K562 (cell line): Measurements from ENCODE around the gene R3HDM2. TPM values are rescaled to one million over a fixed set of nuclear protein-coding genes. Genes with fewer than 3 reads are reported as not detected.

Source experiments
- ATAC-seq: fragments of 200-7000 bp; cut with Tn5 transposase; 3 replicates; pipeline ENCODE4 v1.9.1; 2020; ENCODE audit warnings: moderate library complexity
- BruUV-seq: library from RNA; stranded (reverse); fragments of 400-500 nt; replicated peaks from 2 replicates; lab custom pipeline; 2021; lab: Mats Ljungman, UMichigan
- CTCF ChIA-PET: fragments of 300-600 bp; formaldehyde crosslinking; extraction: SDS; loops from one replicate; lab custom pipeline; 2021; ENCODE audit warnings: low intra/inter-chr PET ratio; lab: Yijun Ruan, JAX
- POLR2A ChIA-PET: fragments of 300-600, 350-650 bp; sonication (Branson Sonifier 250); formaldehyde crosslinking; extraction: SDS; loops from one replicate; lab custom pipeline; 2021; ENCODE audit warnings: antibody characterized with exemption, inconsistent platforms; lab: Yijun Ruan, JAX
- DNase-seq, 4 experiments: peaks; one replicate each; pipeline versions ENCODE4 v3.0.0 to v3.0.0-alpha.2; 2011 to 2018; ENCODE audit warnings: low spot score in 3 of 4, mixed read lengths in 3 of 4; ENCODE audit errors: extremely low read depth in 1 of 4
- FAIRE-seq: peaks from 2 replicates; lab custom pipeline; 2011; peaks lifted over from hg19 to GRCh38; lab: Jason Lieb, UNC
- H2AFZ ChIP-seq: 2 replicates; pipeline ENCODE4 v1.6.0; 2011; ENCODE audit warnings: low read depth, low read length, control low read depth, inconsistent platforms
- H3K27ac ChIP-seq: fragments of 200-600 bp; 3 replicates; pipeline ENCODE4 v1.8.0; 2011; ENCODE audit warnings: low read depth, mild to moderate bottlenecking, control low read depth, inconsistent platforms, low read length, moderate library complexity, mixed read lengths; ENCODE audit errors: extremely low read depth
- H3K27me3 ChIP-seq, 2 experiments: fragments of 300-600 bp in 1 of 2; 2 replicates in 1 of 2; 3 replicates in 1 of 2; pipeline versions ENCODE4 v1.6.0 to v1.8.0; 2011; ENCODE audit warnings: inconsistent platforms in 2 of 2, low read length in 2 of 2, mild to moderate bottlenecking in 1 of 2, mixed read lengths in 1 of 2, moderate library complexity in 1 of 2; ENCODE audit not compliant: control insufficient read depth in 2 of 2, insufficient read depth in 2 of 2
- H3K36me3 ChIP-seq: fragments of 300-600 bp; 3 replicates; pipeline ENCODE4 v1.8.0; 2011; ENCODE audit warnings: mild to moderate bottlenecking, low read length, inconsistent platforms; ENCODE audit not compliant: control insufficient read depth, insufficient read depth
- H3K4me1 ChIP-seq, 2 experiments: fragments of 200-600 bp in 1 of 2; replicated peaks in 1 of 2; 2 replicates in 1 of 2; 3 replicates in 1 of 2; pipeline versions ENCODE4 v1.5.1 to v1.8.0; 2011; ENCODE audit warnings: inconsistent platforms in 2 of 2, low read length in 2 of 2, mild to moderate bottlenecking in 1 of 2, mixed read lengths in 1 of 2, moderate library complexity in 1 of 2; ENCODE audit not compliant: control insufficient read depth in 2 of 2, insufficient read depth in 2 of 2
- H3K4me2 ChIP-seq: 2 replicates; pipeline ENCODE4 v1.6.1; 2011; ENCODE audit warnings: low read length, control low read depth, inconsistent platforms, mixed read lengths; ENCODE audit not compliant: insufficient read depth
- H3K4me3 ChIP-seq: fragments of 200-600 bp; sonication (generic), shearing (Covaris generic); 2 replicates; pipeline ENCODE4 v1.5.1; 2016; ENCODE audit warnings: control low read depth, inconsistent platforms
- H3K79me2 ChIP-seq: fragments of 200-600 bp; 3 replicates; pipeline ENCODE4 v1.8.0; 2011; ENCODE audit warnings: low read length, inconsistent platforms; ENCODE audit not compliant: control insufficient read depth, insufficient read depth
- H3K9ac ChIP-seq, 2 experiments: 2 replicates each; pipeline versions ENCODE4 v1.6.0 to v1.6.1; 2011; ENCODE audit warnings: low read depth in 2 of 2, low read length in 2 of 2, control low read depth in 1 of 2, inconsistent platforms in 1 of 2, mild to moderate bottlenecking in 1 of 2, mixed read lengths in 1 of 2; ENCODE audit not compliant: insufficient read depth in 1 of 2
- H3K9me1 ChIP-seq: one replicate; pipeline ENCODE4 v1.6.0; 2011; ENCODE audit warnings: inconsistent platforms, mild to moderate bottlenecking, low read length, moderate library complexity; ENCODE audit not compliant: control insufficient read depth, insufficient read depth
- H3K9me3 ChIP-seq: replicated peaks from 2 replicates; pipeline ENCODE4 v1.5.1; 2011; ENCODE audit warnings: low read depth, low read length, inconsistent platforms; ENCODE audit not compliant: control insufficient read depth, insufficient read depth
- H4K20me1 ChIP-seq: replicated peaks from 2 replicates; pipeline ENCODE4 v1.6.1; 2011; ENCODE audit warnings: low read length, inconsistent platforms, mixed read lengths; ENCODE audit not compliant: control insufficient read depth, insufficient read depth
- CEBPG ChIP-seq, 3 experiments: fragments of 200-800 bp in 1 of 3; sonication (Bioruptor generic) in 1 of 3; sonication (generic) in 1 of 3; formaldehyde crosslinking in 1 of 3; IDR thresholded peaks in 2 of 3; conservative IDR thresholded peaks in 1 of 3; 2 replicates each; pipeline versions ENCODE4 v1.6.1 to v1.8.0; 2016 to 2022; ENCODE audit warnings: missing compliant biosample characterization in 2 of 3, missing genetic modification characterization in 2 of 3, mild to moderate bottlenecking in 1 of 3, missing genetic modification reagents in 1 of 3
- GTF2B ChIP-seq: IDR thresholded peaks from 2 replicates; pipeline ENCODE4 v1.6.1; 2011; ENCODE audit not compliant: insufficient read length; ENCODE audit errors: extremely low read depth
- HLTF ChIP-seq: fragments of 450-650 bp; IDR thresholded peaks from 2 replicates; pipeline ENCODE4 v1.6.1; 2016
- HNRNPLL ChIP-seq: fragments of 200-400 bp; formaldehyde crosslinking; IDR thresholded peaks from 2 replicates; pipeline ENCODE4 v1.6.1; 2017; ENCODE audit warnings: low read length, low read depth, mild to moderate bottlenecking; ENCODE audit not compliant: poor library complexity, severe bottlenecking
- KLF10 ChIP-seq: fragments of 250-450 bp; sonication (Bioruptor Pico); IDR thresholded peaks from 2 replicates; pipeline ENCODE4 v1.6.1; 2021; ENCODE audit warnings: matching md5 sums
- PHB2 ChIP-seq: fragments of 450-650 bp; IDR thresholded peaks from 2 replicates; pipeline ENCODE4 v1.6.1; 2017; ENCODE audit warnings: low read depth
- SIN3A ChIP-seq, 2 experiments: fragments of 150-350 bp in 1 of 2; IDR thresholded peaks; 2 replicates each; pipeline ENCODE4 v1.6.1; 2011 to 2016; ENCODE audit warnings: borderline replicate concordance in 2 of 2, low read depth in 2 of 2, low read length in 2 of 2, mild to moderate bottlenecking in 2 of 2, moderate library complexity in 2 of 2; ENCODE audit not compliant: control insufficient read depth in 1 of 2
- STAT5B ChIP-seq: fragments of 250-450 bp; sonication (Bioruptor Pico); IDR thresholded peaks from 2 replicates; pipeline ENCODE4 v1.8.0; 2021; ENCODE audit warnings: mild to moderate bottlenecking, inconsistent platforms
- ZNF174 ChIP-seq: fragments of 250-450 bp; sonication (Bioruptor Pico); IDR thresholded peaks from 2 replicates; pipeline ENCODE4 v1.4.0; 2020; ENCODE audit warnings: mild to moderate bottlenecking
- ZNF197 ChIP-seq: fragments of 200-800 bp; sonication (Bioruptor generic); IDR thresholded peaks from 2 replicates; pipeline ENCODE4 v1.6.1; 2016; ENCODE audit warnings: low read depth, missing genetic modification characterization, missing compliant biosample characterization
- ZNF75A ChIP-seq: fragments of 450-650 bp; formaldehyde crosslinking; IDR thresholded peaks from 2 replicates; pipeline ENCODE4 v1.4.0; 2020; ENCODE audit warnings: mild to moderate bottlenecking
- WGBS: fragments of 100-300 bp; shearing (Covaris generic); methylation state at CpG from one replicate; pipeline ENCODE4 v1.1.6; 2016; ENCODE audit warnings: low coverage, mixed read lengths; ENCODE audit not compliant: insufficient coverage; ENCODE audit errors: missing lambda C conversion rate; 5-methylcytosine and 5-hydroxymethylcytosine counted together
- in situ Hi-C: fragments of 300-500 bp; cut with MboI; formaldehyde crosslinking; loops from 4 replicates; pipeline ENCODE4 v1.15.0; 2018; ENCODE audit warnings: inconsistent platforms, mixed read lengths
- intact Hi-C: fragments of 100-400 bp; cut with micrococcal nuclease; formaldehyde crosslinking; loops from 2 replicates; pipeline ENCODE4 v1.14.2; 2022
- polyA plus RNA-seq, 8 experiments: library from polyadenylated mRNA; depleted of rRNA in 4 of 8; stranded (reverse) in 5 of 8; unstranded in 3 of 8; fragments of >200 nt; fragmentation: Nextera tagmentation in 2 of 8; fragmentation: Illumina TruSeq in 1 of 8; extraction: Ambion mirVana in 2 of 8; extraction: Trizol in 1 of 8; gene quantifications; 2 replicates each; pipeline versions ENCODE4 v1.2.1 to v1.2.3, GENCODE V29; 2011 to 2014; ENCODE audit warnings: inconsistent platforms in 1 of 8, missing spikeins in 1 of 8
- total RNA-seq, 7 experiments: library from RNA; depleted of rRNA in 6 of 7; stranded (reverse); fragments of >200 nt in 6 of 7; fragmentation: Illumina TruSeq in 2 of 7; extraction: Trizol in 2 of 7; gene quantifications; 2 replicates each; pipeline versions ENCODE4 v1.2.1 to v1.2.3, GENCODE V29; 2011 to 2021; ENCODE audit warnings: low replicate concordance in 1 of 7

Gene R3HDM2
- total and polyA plus RNA-seq, 9 of the 15 experiments (the other 6 are each of a cell fraction or from before 2014, with no cell fraction given): 3.3 to 18.8 (median 9.0) TPM

DNA sequence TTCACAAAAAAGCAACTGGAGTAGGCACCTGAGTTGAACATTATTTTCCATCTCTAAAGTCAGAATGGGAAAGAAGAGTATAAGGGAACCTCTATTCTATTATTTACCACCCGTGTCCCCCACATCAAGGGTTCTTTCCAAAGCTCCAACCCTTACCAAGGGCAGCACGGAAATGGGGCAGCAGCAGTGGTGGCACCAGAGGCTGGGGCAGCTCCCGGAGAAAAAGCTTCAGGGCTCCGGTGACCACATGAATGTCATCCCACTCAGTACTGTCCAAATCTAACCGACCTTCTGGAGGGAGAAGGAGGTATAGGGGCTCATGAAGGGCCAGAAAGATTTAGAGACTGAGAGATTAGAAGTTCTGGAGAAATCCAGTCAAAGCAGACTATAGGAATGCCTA is 43.0 kb upstream of the R3HDM2 start (continued):
- TF ChIP-seq ZNF75A (CRISPR knock-in tag): no peak
- no peak for TF ChIP-seq KLF10 (CRISPR knock-in tag)
- no peak for TF ChIP-seq ZNF197 (CRISPR knock-in tag)
- TF ChIP-seq HLTF: no peak
- no peak for TF ChIP-seq SIN3A (IDR thresholded peaks at IDR 0.05; ENCODE audit: borderline replicate concordance in 2 of 2, control insufficient read depth in 1 of 2, low read depth in 2 of 2, low read length in 2 of 2)
- TF ChIP-seq, all 486 proteins: peak for 0

DNA sequence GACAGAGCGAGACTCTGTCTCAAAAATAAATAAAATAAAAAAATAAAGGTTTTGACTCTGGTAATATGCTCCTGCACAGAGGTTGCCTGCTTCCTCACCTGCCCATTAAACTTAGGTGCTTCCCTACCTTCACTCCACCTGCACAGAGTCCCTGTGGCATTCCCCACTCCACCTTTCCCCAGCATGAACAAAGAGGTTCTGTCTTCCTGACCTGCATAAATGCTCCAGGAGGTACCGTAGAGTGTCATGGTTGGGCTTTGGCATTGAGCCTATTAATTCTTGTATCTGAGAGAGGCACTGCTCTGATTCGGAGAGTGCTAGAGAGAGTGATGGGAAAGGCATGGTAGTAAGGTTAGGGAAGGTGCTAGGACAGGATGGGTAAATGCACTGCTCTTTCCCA is 42.5 kb upstream of the R3HDM2 start:
- H3K9me3 ChIP-seq: no peaks in the 10 kb centered on the region
- peaks cover 6 to 27% of the 10 kb centered on the region in 2 experiments; a peak in 4 of 5 replicates for H3K27me3 ChIP-seq
- CTCF ChIA-PET: no interaction called here
- DNase-seq (no peak), ATAC-seq (no peak)
- H3K79me2 ChIP-seq: no peaks in the 10 kb centered on the region
- no peak overlapping the region for H3K27ac ChIP-seq
- WGBS: 39% methylated on average over 3 of the region's 3 CpGs
- no peak overlapping the region for H3K4me3 ChIP-seq
- H3K4me2 ChIP-seq: no peak overlapping the region
- H3K9ac ChIP-seq: no peak overlapping the region
- TF ChIP-seq STAT5B (CRISPR knock-in tag) (no peak), PHB2 (no peak), ZNF174 (CRISPR knock-in tag) (no peak), CEBPG (CRISPR knock-in tag; IDR thresholded peaks at IDR 0.05) (no peak), CEBPG (tag; conservative IDR thresholded peaks at IDR 0.05 in 1 of 2, IDR thresholded peaks at IDR 0.05 in 1 of 2) (no peak), KLF10 (CRISPR knock-in tag) (no peak), GTF2B (no peak), HNRNPLL (no peak)
- TF ChIP-seq, all 486 proteins: peak for 0
- intact Hi-C loops: no loop called here
- Histone ChIP-seq H2AFZ (no peak overlapping the region), H3K4me1 (peaks cover 36 to 48% of the 10 kb centered on the region in 2 experiments), H3K36me3 (no peaks in the 10 kb centered on the region), H3K9me1 (no peaks in the 10 kb centered on the region), H4K20me1 (no peaks in the 10 kb centered on the region)
- no peak for FAIRE-seq
- in situ Hi-C loops: no loop called here
- POLR2A ChIA-PET: interaction anchor here (0.7 to 1.6 kb wide), 3 partner anchors 8 to 15 kb away, joined by 3 to 7 read pairs (median 5); no protein-coding TSS in a partner anchor
- BruUV-seq: no TSS peak
